K562 (cell line): Measurements from ENCODE around the gene NMT2.

Experiments used
- GATAD2B ChIP-seq: fragments of 450-650 bp; IDR thresholded peaks from 2 replicates; pipeline ENCODE4 v1.6.1; 2017; ENCODE audit warnings: mild to moderate bottlenecking, borderline replicate concordance
- IRF2 ChIP-seq: sonication (generic); formaldehyde crosslinking; IDR thresholded peaks from 2 replicates; pipeline ENCODE4 v1.8.1; 2022; ENCODE audit warnings: mild to moderate bottlenecking, missing genetic modification reagents
- SREBF1 ChIP-seq: fragments of 150-350 bp; IDR thresholded peaks from 2 replicates; pipeline ENCODE4 v1.6.1; 2014; ENCODE audit warnings: antibody characterized with exemption, low read depth, low read length, borderline replicate concordance
- ZFP1 ChIP-seq: fragments of 450-650 bp; formaldehyde crosslinking; IDR thresholded peaks from 2 replicates; pipeline ENCODE4 v1.4.0; 2020; ENCODE audit warnings: mild to moderate bottlenecking, mixed read lengths
- ZNF431 ChIP-seq: sonication (generic); formaldehyde crosslinking; IDR thresholded peaks from 2 replicates; pipeline ENCODE4 v1.8.0; 2022; ENCODE audit warnings: mild to moderate bottlenecking, missing genetic modification reagents
- ZNF778 ChIP-seq: fragments of 450-650 bp; formaldehyde crosslinking; IDR thresholded peaks from 2 replicates; pipeline ENCODE4 v1.4.0; 2020; ENCODE audit warnings: mild to moderate bottlenecking, moderate library complexity
- TF ChIP-seq, protein P1 (sequence below), 2 experiments: fragments of 450-650 bp in 1 of 2; sonication (generic) in 1 of 2; formaldehyde crosslinking in 1 of 2; IDR thresholded peaks in 1 of 2; conservative IDR thresholded peaks in 1 of 2; 2 replicates each; pipeline versions ENCODE4 v1.6.1 to v1.8.1; 2016 to 2023; ENCODE audit warnings: mild to moderate bottlenecking in 2 of 2, moderate library complexity in 2 of 2, inconsistent platforms in 1 of 2, missing genetic modification reagents in 1 of 2
- TF ChIP-seq, protein P2 (sequence below), 3 experiments: IDR thresholded peaks in 2 of 3; conservative IDR thresholded peaks in 1 of 3; 2 replicates each; pipeline ENCODE4 v1.5.1; 2011 to 2012; ENCODE audit warnings: low read length in 3 of 3, mild to moderate bottlenecking in 3 of 3, control low read depth in 2 of 3, improper control_type of control experiment in 1 of 3, inconsistent platforms in 1 of 3, low read depth in 1 of 3, mixed read lengths in 1 of 3, moderate library complexity in 1 of 3; ENCODE audit not compliant: insufficient read depth in 2 of 3

DNA sequence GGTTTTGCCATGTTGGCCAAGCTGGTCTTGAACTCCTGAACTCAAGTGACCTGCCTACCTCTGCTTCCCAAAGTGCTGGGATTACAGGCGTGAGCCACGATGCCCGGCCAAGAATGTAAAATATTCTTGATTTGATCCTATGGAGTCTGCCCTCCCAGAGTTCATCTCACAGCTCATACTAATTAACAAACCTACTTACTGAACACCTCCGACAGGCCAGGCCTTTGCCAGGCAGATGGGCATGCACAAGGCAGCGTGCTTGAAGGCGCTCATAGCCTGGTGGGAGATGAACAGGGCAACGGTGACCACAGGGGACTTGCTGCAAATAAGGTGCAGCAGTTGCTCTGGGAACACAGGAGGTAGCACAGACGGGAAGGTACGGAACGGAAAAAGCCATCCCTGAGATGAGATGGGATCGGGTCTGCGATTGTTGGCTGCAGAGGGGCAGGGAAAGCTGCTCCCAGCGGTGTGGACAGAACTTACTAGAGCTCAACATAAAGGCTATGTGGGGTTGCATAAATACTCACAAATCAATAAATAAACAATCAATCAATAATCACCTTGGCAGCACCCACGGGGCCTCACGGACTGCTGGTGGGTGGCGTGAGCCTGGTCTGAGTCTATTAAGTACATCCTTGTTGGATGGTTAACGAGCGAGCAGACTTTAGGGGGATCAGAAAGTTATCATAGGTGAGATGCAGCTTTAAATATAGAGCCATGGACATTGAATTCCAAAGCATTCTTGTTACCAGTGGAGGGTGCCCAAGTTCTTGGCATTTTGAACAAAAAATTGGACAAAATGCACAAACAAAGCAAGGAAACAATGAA is 84.6 kb downstream of the NMT2 start:
- TF ChIP-seq IRF2 = no peak
- no peak for TF ChIP-seq GATAD2B
- TF ChIP-seq, protein P1, sequence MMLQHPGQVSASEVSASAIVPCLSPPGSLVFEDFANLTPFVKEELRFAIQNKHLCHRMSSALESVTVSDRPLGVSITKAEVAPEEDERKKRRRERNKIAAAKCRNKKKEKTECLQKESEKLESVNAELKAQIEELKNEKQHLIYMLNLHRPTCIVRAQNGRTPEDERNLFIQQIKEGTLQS (IDR thresholded peaks at IDR 0.05) = no peak
- TF ChIP-seq, protein P1 (CRISPR knock-in tag; conservative IDR thresholded peaks at IDR 0.05) = no peak
- TF ChIP-seq, protein P2, sequence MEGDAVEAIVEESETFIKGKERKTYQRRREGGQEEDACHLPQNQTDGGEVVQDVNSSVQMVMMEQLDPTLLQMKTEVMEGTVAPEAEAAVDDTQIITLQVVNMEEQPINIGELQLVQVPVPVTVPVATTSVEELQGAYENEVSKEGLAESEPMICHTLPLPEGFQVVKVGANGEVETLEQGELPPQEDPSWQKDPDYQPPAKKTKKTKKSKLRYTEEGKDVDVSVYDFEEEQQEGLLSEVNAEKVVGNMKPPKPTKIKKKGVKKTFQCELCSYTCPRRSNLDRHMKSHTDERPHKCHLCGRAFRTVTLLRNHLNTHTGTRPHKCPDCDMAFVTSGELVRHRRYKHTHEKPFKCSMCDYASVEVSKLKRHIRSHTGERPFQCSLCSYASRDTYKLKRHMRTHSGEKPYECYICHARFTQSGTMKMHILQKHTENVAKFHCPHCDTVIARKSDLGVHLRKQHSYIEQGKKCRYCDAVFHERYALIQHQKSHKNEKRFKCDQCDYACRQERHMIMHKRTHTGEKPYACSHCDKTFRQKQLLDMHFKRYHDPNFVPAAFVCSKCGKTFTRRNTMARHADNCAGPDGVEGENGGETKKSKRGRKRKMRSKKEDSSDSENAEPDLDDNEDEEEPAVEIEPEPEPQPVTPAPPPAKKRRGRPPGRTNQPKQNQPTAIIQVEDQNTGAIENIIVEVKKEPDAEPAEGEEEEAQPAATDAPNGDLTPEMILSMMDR (IDR thresholded peaks at IDR 0.05 in 2 of 3, conservative IDR thresholded peaks at IDR 0.05 in 1 of 3; ENCODE audit: insufficient read depth in 2 of 3, low read depth in 1 of 3, low read length in 3 of 3) = no peak
- TF ChIP-seq ZNF431 = no peak
- TF ChIP-seq SREBF1 = no peak
- TF ChIP-seq ZFP1 (CRISPR knock-in tag) = no peak
- TF ChIP-seq ZNF778 = no peak
